GM12878 (cell line): ENCODE data around the gene CREBRF. TPM values are rescaled to one million over a fixed set of nuclear protein-coding genes. Genes with fewer than 3 reads are reported as not detected.

Source experiments
- BACH1 ChIP-seq: fragments of 450-650 bp; IDR thresholded peaks from 2 replicates; pipeline ENCODE4 v1.6.1; 2017; ENCODE audit warnings: mild to moderate bottlenecking, borderline replicate concordance
- BHLHE40 ChIP-seq, 2 experiments: fragments of 450-650 bp in 1 of 2; IDR thresholded peaks; 2 replicates each; pipeline ENCODE4 v1.6.1; 2011 to 2017; ENCODE audit warnings: low read depth in 2 of 2, borderline replicate concordance in 1 of 2, improper control_type of control experiment in 1 of 2, low read length in 1 of 2, mild to moderate bottlenecking in 1 of 2
- CHD2 ChIP-seq: IDR thresholded peaks from 2 replicates; pipeline ENCODE4 v1.6.1; 2011; ENCODE audit warnings: low read depth, low read length, improper control_type of control experiment, borderline replicate concordance
- CREB1 ChIP-seq: IDR thresholded peaks from 2 replicates; pipeline ENCODE4 v1.6.1; 2012; ENCODE audit warnings: low read depth, mild to moderate bottlenecking, inconsistent platforms
- FOXK2 ChIP-seq: fragments of 450-650 bp; IDR thresholded peaks from 2 replicates; pipeline ENCODE4 v1.6.1; 2017; ENCODE audit warnings: mild to moderate bottlenecking, moderate library complexity
- GABPA ChIP-seq: IDR thresholded peaks from 2 replicates; pipeline ENCODE4 v1.6.1; 2014; ENCODE audit warnings: antibody characterized with exemption, low read depth, mild to moderate bottlenecking, inconsistent platforms
- HDGF ChIP-seq: fragments of 450-650 bp; IDR thresholded peaks from 2 replicates; pipeline ENCODE4 v1.6.1; 2016; ENCODE audit warnings: antibody characterized with exemption
- IRF4 ChIP-seq: IDR thresholded peaks from 2 replicates; pipeline ENCODE4 v1.6.1; 2011; ENCODE audit warnings: low read depth, low read length
- MXI1 ChIP-seq: fragments of 150-350 bp; IDR thresholded peaks from 2 replicates; pipeline ENCODE4 v1.6.1; 2011; ENCODE audit warnings: low read depth, mild to moderate bottlenecking, inconsistent platforms, low read length, improper control_type of control experiment
- NFYA ChIP-seq: IDR thresholded peaks from 2 replicates; pipeline ENCODE4 v1.6.1; 2011; ENCODE audit warnings: low read depth, mild to moderate bottlenecking, low read length, improper control_type of control experiment, borderline replicate concordance
- POU2F2 ChIP-seq: IDR thresholded peaks from 3 replicates; pipeline ENCODE4 v1.6.1; 2011; ENCODE audit warnings: low read depth, mild to moderate bottlenecking, low read length, borderline replicate concordance
- SIN3A ChIP-seq: IDR thresholded peaks from 2 replicates; pipeline ENCODE4 v1.6.1; 2012; ENCODE audit warnings: low read depth, low read length, improper control_type of control experiment
- polyA plus RNA-seq, 11 experiments: library from polyadenylated mRNA; depleted of rRNA in 4 of 11; unstranded in 6 of 11; stranded (reverse) in 5 of 11; fragments of >200 nt; fragmentation: Nextera tagmentation in 4 of 11; fragmentation: Illumina TruSeq in 1 of 11; extraction: Ambion mirVana in 4 of 11; extraction: Trizol in 1 of 11; gene quantifications; 1 replicate in 1 of 11; 2 replicates in 10 of 11; pipeline versions ENCODE4 v1.2.1 to v1.2.3, GENCODE V29; 2011 to 2016; ENCODE audit warnings: inconsistent platforms in 2 of 11, missing spikeins in 2 of 11, low read depth in 1 of 11
- total RNA-seq, 4 experiments: library from RNA; depleted of rRNA in 3 of 4; stranded (reverse); fragments of >200 nt in 3 of 4; fragmentation: Illumina TruSeq in 1 of 4; extraction: Trizol in 1 of 4; gene quantifications; 2 replicates each; pipeline versions ENCODE4 v1.2.1 to v1.2.3, GENCODE V29; 2013 to 2021
- TF ChIP-seq, protein P1 (sequence below): fragments of 450-650 bp; IDR thresholded peaks from 2 replicates; pipeline ENCODE4 v1.6.1; 2016; ENCODE audit warnings: mild to moderate bottlenecking
- TF ChIP-seq, protein P2 (sequence below): IDR thresholded peaks from 2 replicates; pipeline ENCODE4 v1.6.1; 2011; ENCODE audit warnings: mild to moderate bottlenecking, low read depth, low read length, moderate library complexity; ENCODE audit not compliant: insufficient replicate concordance
- TF ChIP-seq, protein P3 (sequence below): IDR thresholded peaks from 2 replicates; pipeline ENCODE4 v1.6.1; 2012; ENCODE audit warnings: low read depth, low read length, improper control_type of control experiment
- TF ChIP-seq, protein P4 (sequence below): fragments of 450-650 bp; IDR thresholded peaks from 2 replicates; pipeline ENCODE4 v1.6.1; 2016; ENCODE audit warnings: mild to moderate bottlenecking
- TF ChIP-seq, protein P5 (sequence below): fragments of 450-650 bp; IDR thresholded peaks from 2 replicates; pipeline ENCODE4 v1.6.1; 2016; ENCODE audit warnings: mild to moderate bottlenecking, moderate library complexity, borderline replicate concordance

CREBRF gene
- total and polyA plus RNA-seq, 10 of the 15 experiments (the other 5 are each of a cell fraction or from before 2014, with no cell fraction given), result 1.2 to 12.7 (median 3.9) TPM

- TF ChIP-seq SIN3A (peak; percentile 73), IRF4 (0 out of 2 replicates have a peak, but pooled peaks have one; percentile 8), MXI1 (peak; percentile 67), FOXK2 (peak; percentile 71), BACH1 (peak; percentile 37; the same call in 1 of the 2 replicates), HDGF (peak; percentile 92), POU2F2 (peak; percentile 58; the same call in 1 of the 3 replicates), CHD2 (peak; percentile 92), BHLHE40 (IDR thresholded peaks at IDR 0.05; ENCODE audit: borderline replicate concordance in 1 of 2, low read depth in 2 of 2, low read length in 1 of 2) (peak in 1 of 2 experiments; percentile 69; a peak in 3 of 4 replicates), CREB1 (peak; percentile 64; the same call in 1 of the 2 replicates), GABPA (peak; percentile 70), NFYA (peak; percentile 37)
- TF ChIP-seq, protein P1, sequence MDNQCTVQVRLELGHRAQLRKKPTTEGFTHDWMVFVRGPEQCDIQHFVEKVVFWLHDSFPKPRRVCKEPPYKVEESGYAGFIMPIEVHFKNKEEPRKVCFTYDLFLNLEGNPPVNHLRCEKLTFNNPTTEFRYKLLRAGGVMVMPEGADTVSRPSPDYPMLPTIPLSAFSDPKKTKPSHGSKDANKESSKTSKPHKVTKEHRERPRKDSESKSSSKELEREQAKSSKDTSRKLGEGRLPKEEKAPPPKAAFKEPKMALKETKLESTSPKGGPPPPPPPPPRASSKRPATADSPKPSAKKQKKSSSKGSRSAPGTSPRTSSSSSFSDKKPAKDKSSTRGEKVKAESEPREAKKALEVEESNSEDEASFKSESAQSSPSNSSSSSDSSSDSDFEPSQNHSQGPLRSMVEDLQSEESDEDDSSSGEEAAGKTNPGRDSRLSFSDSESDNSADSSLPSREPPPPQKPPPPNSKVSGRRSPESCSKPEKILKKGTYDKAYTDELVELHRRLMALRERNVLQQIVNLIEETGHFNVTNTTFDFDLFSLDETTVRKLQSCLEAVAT, result peak; percentile 71
- TF ChIP-seq, protein P2, sequence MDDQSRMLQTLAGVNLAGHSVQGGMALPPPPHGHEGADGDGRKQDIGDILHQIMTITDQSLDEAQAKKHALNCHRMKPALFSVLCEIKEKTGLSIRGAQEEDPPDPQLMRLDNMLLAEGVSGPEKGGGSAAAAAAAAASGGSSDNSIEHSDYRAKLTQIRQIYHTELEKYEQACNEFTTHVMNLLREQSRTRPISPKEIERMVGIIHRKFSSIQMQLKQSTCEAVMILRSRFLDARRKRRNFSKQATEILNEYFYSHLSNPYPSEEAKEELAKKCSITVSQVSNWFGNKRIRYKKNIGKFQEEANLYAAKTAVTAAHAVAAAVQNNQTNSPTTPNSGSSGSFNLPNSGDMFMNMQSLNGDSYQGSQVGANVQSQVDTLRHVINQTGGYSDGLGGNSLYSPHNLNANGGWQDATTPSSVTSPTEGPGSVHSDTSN, result peak; percentile 98
- TF ChIP-seq, protein P3, sequence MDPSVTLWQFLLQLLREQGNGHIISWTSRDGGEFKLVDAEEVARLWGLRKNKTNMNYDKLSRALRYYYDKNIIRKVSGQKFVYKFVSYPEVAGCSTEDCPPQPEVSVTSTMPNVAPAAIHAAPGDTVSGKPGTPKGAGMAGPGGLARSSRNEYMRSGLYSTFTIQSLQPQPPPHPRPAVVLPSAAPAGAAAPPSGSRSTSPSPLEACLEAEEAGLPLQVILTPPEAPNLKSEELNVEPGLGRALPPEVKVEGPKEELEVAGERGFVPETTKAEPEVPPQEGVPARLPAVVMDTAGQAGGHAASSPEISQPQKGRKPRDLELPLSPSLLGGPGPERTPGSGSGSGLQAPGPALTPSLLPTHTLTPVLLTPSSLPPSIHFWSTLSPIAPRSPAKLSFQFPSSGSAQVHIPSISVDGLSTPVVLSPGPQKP, result peak; percentile 54; the same call in 1 of the 2 replicates
- TF ChIP-seq, protein P4, sequence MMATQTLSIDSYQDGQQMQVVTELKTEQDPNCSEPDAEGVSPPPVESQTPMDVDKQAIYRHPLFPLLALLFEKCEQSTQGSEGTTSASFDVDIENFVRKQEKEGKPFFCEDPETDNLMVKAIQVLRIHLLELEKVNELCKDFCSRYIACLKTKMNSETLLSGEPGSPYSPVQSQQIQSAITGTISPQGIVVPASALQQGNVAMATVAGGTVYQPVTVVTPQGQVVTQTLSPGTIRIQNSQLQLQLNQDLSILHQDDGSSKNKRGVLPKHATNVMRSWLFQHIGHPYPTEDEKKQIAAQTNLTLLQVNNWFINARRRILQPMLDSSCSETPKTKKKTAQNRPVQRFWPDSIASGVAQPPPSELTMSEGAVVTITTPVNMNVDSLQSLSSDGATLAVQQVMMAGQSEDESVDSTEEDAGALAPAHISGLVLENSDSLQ, result peak; percentile 99
- TF ChIP-seq, protein P5, sequence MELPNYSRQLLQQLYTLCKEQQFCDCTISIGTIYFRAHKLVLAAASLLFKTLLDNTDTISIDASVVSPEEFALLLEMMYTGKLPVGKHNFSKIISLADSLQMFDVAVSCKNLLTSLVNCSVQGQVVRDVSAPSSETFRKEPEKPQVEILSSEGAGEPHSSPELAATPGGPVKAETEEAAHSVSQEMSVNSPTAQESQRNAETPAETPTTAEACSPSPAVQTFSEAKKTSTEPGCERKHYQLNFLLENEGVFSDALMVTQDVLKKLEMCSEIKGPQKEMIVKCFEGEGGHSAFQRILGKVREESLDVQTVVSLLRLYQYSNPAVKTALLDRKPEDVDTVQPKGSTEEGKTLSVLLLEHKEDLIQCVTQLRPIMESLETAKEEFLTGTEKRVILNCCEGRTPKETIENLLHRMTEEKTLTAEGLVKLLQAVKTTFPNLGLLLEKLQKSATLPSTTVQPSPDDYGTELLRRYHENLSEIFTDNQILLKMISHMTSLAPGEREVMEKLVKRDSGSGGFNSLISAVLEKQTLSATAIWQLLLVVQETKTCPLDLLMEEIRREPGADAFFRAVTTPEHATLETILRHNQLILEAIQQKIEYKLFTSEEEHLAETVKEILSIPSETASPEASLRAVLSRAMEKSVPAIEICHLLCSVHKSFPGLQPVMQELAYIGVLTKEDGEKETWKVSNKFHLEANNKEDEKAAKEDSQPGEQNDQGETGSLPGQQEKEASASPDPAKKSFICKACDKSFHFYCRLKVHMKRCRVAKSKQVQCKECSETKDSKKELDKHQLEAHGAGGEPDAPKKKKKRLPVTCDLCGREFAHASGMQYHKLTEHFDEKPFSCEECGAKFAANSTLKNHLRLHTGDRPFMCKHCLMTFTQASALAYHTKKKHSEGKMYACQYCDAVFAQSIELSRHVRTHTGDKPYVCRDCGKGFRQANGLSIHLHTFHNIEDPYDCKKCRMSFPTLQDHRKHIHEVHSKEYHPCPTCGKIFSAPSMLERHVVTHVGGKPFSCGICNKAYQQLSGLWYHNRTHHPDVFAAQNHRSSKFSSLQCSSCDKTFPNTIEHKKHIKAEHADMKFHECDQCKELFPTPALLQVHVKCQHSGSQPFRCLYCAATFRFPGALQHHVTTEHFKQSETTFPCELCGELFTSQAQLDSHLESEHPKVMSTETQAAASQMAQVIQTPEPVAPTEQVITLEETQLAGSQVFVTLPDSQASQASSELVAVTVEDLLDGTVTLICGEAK, result peak; percentile 49; the same call in 1 of the 2 replicates
Observed at GRCh38 chr5:173057062-173057924, 1.1 kb downstream of the CREBRF start (continued).
